ENCODE results near the gene GREM2. TPM values are rescaled to one million over a fixed set of nuclear protein-coding genes. Genes with fewer than 3 reads are reported as not detected.

GREM2 gene
- total RNA-seq, 1 experiment from 2014 or later: not detected

DNA sequence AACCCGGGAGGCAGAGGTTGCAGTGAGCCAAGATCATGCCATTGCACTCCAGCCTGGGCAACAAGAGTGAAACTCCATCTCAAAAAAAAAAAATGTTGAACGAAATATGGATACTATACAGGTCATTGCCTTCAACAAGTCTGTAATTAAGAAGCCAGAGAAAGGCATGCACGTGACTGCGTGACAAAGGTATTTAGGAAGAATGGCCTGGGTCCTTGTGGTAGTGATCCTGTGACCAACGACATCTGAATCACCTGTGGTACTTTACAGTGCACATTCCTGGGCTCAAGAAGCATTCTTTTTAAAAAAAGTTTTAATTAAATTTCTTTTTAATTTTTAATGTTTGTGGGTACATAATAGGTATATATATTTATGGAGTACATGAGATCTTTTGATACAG, 115.0 kb downstream of the GREM2 start:
- intact Hi-C loops (cut with micrococcal nuclease; ENCODE audit: unreplicated experiment): no loop called here
- H3K36me3 ChIP-seq (ENCODE audit: insufficient read depth, low read length, poor library complexity, severe bottlenecking): no peaks in the 10 kb centered on the region
- no peaks in the 10 kb centered on the region for H3K4me1 ChIP-seq (ENCODE audit: insufficient read depth, low read length, poor library complexity, severe bottlenecking)
- no TSS peak for BruUV-seq (replicated peaks)
- H3K27me3 ChIP-seq (replicated peaks; ENCODE audit: insufficient read depth, low read depth, low read length, poor library complexity): peaks cover under 1% of the 10 kb centered on the region
- no peak for TF ChIP-seq EZH2 (IDR thresholded peaks at IDR 0.05; ENCODE audit: borderline replicate concordance, low read depth, low read length, poor library complexity, severe bottlenecking)
- TF ChIP-seq, protein P1, sequence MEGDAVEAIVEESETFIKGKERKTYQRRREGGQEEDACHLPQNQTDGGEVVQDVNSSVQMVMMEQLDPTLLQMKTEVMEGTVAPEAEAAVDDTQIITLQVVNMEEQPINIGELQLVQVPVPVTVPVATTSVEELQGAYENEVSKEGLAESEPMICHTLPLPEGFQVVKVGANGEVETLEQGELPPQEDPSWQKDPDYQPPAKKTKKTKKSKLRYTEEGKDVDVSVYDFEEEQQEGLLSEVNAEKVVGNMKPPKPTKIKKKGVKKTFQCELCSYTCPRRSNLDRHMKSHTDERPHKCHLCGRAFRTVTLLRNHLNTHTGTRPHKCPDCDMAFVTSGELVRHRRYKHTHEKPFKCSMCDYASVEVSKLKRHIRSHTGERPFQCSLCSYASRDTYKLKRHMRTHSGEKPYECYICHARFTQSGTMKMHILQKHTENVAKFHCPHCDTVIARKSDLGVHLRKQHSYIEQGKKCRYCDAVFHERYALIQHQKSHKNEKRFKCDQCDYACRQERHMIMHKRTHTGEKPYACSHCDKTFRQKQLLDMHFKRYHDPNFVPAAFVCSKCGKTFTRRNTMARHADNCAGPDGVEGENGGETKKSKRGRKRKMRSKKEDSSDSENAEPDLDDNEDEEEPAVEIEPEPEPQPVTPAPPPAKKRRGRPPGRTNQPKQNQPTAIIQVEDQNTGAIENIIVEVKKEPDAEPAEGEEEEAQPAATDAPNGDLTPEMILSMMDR (conservative IDR thresholded peaks at IDR 0.05; ENCODE audit: low read depth, low read length): no peak
- DNase-seq (ENCODE audit: low spot score): no peak
- ChIA-PET POLR2A (ENCODE audit: low non-redundant PET) (no interaction called here), CTCF (no interaction called here)
- H3K27ac ChIP-seq (ENCODE audit: low read depth, low read length, poor library complexity, severe bottlenecking): no peak overlapping the region
- H3K4me3 ChIP-seq (ENCODE audit: low read depth, low read length, poor library complexity, severe bottlenecking): no peak overlapping the region
- H3K9me3 ChIP-seq (ENCODE audit: low read depth, low read length, poor library complexity, severe bottlenecking): no peaks in the 10 kb centered on the region

DNA sequence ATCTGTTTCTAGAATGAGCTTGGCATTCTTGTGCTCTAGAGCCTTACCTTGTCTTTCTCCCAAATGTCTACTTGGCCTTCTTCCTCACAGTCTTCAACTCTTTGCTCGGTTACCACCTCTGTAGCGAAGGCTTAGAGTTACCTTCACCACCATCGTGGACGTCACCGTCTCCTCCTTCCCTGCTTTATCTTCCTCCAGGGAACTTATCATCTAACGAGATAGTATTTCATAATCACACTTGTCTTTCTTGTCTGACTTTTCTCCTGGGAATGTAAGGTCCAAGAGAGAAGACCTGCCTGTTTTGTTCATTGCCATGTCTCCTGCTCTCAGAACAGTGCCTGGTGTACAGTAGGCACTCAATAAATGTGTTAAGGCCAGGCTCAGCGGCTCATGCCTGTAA, 115.6 kb downstream of the GREM2 start:
- intact Hi-C loops (cut with micrococcal nuclease; ENCODE audit: unreplicated experiment): no loop called here
- TF ChIP-seq, protein P1 (conservative IDR thresholded peaks at IDR 0.05; ENCODE audit: low read depth, low read length): no peak
- TF ChIP-seq EZH2 (IDR thresholded peaks at IDR 0.05; ENCODE audit: borderline replicate concordance, low read depth, low read length, poor library complexity, severe bottlenecking): no peak
- DNase-seq (ENCODE audit: low spot score): no peak
- ChIA-PET POLR2A (ENCODE audit: low non-redundant PET) (no interaction called here), CTCF (no interaction called here)
- H3K27me3 ChIP-seq (replicated peaks; ENCODE audit: insufficient read depth, low read depth, low read length, poor library complexity): no peaks in the 10 kb centered on the region
- no TSS peak for BruUV-seq (replicated peaks)
- H3K4me3 ChIP-seq (ENCODE audit: low read depth, low read length, poor library complexity, severe bottlenecking): no peak overlapping the region
- H3K36me3 ChIP-seq (ENCODE audit: insufficient read depth, low read length, poor library complexity, severe bottlenecking): no peaks in the 10 kb centered on the region
- no peaks in the 10 kb centered on the region for H3K9me3 ChIP-seq (ENCODE audit: low read depth, low read length, poor library complexity, severe bottlenecking)
- H3K4me1 ChIP-seq (ENCODE audit: insufficient read depth, low read length, poor library complexity, severe bottlenecking): no peaks in the 10 kb centered on the region
- H3K27ac ChIP-seq (ENCODE audit: low read depth, low read length, poor library complexity, severe bottlenecking): no peak overlapping the region

DNA sequence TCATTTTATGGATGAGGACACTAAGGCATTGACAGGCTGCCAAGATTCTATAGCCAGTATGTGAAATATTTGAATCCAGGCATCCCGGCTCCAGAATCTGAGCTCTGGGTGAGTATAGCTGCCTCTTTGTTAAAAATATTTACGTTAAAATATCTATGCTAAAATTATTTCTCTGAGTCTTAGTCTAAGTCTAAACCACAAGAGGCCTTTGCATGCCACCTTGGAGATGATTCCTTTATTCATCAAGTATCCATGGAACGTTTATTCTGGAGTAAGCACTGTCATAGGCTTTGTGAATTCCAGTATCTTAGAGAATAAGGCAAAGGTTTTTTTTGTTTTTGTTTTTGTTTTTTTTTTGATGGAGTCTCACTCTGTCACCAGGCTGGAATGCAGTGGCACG, 116.4 kb downstream of the GREM2 start:
- H3K4me3 ChIP-seq (ENCODE audit: low read depth, low read length, poor library complexity, severe bottlenecking): no peak overlapping the region
- no peaks in the 10 kb centered on the region for H3K27me3 ChIP-seq (replicated peaks; ENCODE audit: insufficient read depth, low read depth, low read length, poor library complexity)
- POLR2A ChIA-PET (ENCODE audit: low non-redundant PET): no interaction called here
- no peaks in the 10 kb centered on the region for H3K9me3 ChIP-seq (ENCODE audit: low read depth, low read length, poor library complexity, severe bottlenecking)
- DNase-seq (ENCODE audit: low spot score): no peak
- intact Hi-C loops (cut with micrococcal nuclease; ENCODE audit: unreplicated experiment): no loop called here
- CTCF ChIA-PET: no interaction called here
- H3K4me1 ChIP-seq (ENCODE audit: insufficient read depth, low read length, poor library complexity, severe bottlenecking): no peaks in the 10 kb centered on the region
- H3K27ac ChIP-seq (ENCODE audit: low read depth, low read length, poor library complexity, severe bottlenecking): no peak overlapping the region
- no TSS peak for BruUV-seq (replicated peaks)
- TF ChIP-seq, protein P1 (conservative IDR thresholded peaks at IDR 0.05; ENCODE audit: low read depth, low read length): no peak
- TF ChIP-seq EZH2 (IDR thresholded peaks at IDR 0.05; ENCODE audit: borderline replicate concordance, low read depth, low read length, poor library complexity, severe bottlenecking): no peak
- no peaks in the 10 kb centered on the region for H3K36me3 ChIP-seq (ENCODE audit: insufficient read depth, low read length, poor library complexity, severe bottlenecking)
